ENCODE results near the gene SRP54. TPM values are rescaled to one million over a fixed set of nuclear protein-coding genes. Genes with fewer than 3 reads are reported as not detected.
A peak's percentile ranks its signal among the peaks of the same experiment; 100 is the strongest.
"Not testable (repeated sequence)": the region's sequence is repeated elsewhere in the genome, so short reads cannot be mapped to it uniquely, and the experiment has no call there.

The SRP54 gene
- total RNA-seq, 4 donors from 2014 or later: 41.0 to 64.0 (median 47.7) TPM

DNA sequence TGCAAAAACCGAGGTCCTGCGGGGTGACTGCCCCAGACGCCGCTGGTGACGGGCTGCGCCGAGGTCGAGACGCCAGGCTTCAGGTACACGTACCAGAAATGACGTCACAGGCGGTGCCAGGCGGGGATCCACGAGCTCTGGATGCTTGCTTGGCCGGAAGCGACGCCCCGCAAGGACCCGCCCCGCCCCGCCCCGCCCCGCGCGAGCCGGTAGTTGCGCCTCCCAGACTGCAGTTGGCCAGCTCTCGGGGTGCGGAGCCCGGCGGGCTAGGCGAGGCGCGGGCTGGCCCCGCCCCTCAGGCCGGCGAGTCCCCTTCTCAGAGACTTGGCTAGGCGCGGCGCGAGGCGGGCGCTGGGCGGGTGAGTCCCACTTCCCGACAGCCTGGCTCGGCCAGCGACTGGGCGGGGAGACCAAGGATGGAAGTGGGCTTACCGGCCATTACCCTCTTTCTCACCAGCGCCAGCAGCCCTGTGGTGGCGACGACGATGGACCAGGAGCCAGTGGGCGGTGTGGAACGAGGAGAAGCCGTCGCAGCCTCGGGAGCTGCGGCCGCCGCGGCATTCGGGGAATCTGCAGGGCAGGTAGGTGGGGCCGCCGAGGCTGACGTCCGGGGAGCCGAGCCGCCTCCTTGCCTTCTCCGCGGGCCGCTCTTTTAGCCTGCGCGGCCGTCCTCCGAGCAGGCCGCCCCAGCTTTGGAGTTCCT, 63.4 kb downstream of the SRP54 start, which contains the start of gene FAM177A1:
TSS of gene FAM177A1 (plus strand) at position 225 of the 703 bp plus-strand sequence. CDS start at position 417, 192 bp downstream.
- ATAC-seq (ENCODE audit: low FRiP score) (peak; percentile 98), DNase-seq (ENCODE audit: low spot score) (peak; percentile 93)
- TF ChIP-seq, protein P1, sequence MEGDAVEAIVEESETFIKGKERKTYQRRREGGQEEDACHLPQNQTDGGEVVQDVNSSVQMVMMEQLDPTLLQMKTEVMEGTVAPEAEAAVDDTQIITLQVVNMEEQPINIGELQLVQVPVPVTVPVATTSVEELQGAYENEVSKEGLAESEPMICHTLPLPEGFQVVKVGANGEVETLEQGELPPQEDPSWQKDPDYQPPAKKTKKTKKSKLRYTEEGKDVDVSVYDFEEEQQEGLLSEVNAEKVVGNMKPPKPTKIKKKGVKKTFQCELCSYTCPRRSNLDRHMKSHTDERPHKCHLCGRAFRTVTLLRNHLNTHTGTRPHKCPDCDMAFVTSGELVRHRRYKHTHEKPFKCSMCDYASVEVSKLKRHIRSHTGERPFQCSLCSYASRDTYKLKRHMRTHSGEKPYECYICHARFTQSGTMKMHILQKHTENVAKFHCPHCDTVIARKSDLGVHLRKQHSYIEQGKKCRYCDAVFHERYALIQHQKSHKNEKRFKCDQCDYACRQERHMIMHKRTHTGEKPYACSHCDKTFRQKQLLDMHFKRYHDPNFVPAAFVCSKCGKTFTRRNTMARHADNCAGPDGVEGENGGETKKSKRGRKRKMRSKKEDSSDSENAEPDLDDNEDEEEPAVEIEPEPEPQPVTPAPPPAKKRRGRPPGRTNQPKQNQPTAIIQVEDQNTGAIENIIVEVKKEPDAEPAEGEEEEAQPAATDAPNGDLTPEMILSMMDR (IDR thresholded peaks at IDR 0.05): no peak

DNA sequence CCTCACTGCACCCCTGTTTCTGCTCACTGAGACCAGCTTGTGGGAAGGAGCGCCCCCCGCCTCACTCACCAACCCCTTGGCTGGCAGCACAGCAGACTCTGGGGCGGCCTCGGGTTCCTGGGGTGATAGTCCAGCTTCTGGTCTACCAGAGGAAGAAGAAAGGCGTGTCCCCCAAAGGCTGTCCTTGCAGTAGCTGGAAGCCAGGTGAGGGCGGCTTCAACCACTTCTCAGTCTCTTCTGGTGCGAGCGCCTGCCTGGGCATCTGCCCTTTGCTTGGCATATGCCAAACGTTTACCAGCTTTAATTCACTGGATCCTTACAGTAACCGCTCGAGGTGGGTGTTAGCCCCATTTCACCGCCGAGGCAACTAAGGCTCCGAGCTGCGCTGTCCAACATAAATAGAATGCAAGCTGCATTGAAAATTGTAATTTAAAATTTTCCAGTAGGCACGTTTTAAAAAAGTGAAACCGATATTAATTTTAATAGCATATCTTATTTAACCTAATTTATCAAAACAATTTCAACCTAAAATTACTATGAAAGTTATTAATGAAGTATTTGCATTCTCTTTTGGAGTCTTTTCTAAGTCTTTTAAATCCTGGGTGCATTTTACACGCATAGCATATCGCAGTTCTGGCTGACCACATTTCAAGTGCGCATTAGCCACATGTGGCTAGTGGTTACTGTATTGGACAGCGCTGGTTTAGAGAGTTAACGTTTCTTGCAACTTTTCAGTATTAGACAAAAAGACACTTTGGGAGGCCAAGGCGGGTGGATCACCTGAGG, 64.2 kb downstream of the SRP54 start:
- ATAC-seq (ENCODE audit: low FRiP score) (peak; percentile 38), DNase-seq (ENCODE audit: low spot score) (no peak)

DNA sequence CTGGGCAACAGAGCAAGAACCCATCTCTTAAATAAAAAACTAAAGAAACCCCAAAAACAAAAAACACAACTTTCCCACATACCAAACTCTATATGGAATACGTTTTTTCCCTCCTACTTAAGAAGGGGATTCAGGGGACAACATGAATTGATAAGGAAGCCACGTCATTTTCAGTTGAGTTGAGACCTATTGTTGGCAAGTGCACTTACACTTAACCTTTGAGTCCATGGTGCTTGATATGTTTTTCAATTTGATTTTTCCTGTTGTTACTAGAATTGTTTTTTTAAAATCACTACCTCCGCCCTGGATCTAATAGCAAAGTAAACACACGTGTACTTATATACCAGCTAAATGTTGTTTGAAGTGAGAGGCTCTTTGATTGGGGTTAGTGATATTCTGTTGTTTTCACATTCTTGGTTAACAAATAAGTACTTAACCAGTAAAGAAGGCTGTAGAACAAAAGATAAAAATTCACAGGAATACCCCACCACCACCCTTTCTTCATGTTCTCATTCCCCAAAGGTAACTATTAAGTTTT, 65.3 kb downstream of the SRP54 start:
- ATAC-seq (ENCODE audit: low FRiP score): no peak
- TF ChIP-seq, protein P1 (IDR thresholded peaks at IDR 0.05): no peak
- DNase-seq (ENCODE audit: low spot score): no peak

More for the DNA sequence above, 64.2 kb downstream of the SRP54 start:
- TF ChIP-seq, protein P1 (IDR thresholded peaks at IDR 0.05): no peak

DNA sequence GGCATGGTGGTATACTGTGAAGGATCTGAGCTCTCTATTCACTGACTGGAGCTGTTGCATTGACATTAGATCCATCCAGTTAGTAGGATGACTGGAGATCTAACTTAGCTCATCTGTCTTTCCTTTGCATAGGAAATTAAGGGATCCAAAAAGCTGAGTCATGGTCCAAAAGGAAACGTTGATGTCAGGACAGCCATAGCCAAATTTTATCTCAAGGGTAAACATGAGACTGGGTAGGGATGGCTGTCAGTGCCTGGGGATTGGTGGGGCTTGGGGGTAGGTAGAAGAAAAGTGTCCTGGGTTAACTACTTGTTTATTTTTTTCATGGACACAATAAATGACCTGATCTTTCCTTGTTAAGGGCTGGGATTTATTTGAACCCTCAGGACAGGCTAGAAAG, 67.9 kb downstream of the SRP54 start:
- DNase-seq (ENCODE audit: low spot score) (no peak), ATAC-seq (ENCODE audit: low FRiP score) (no peak)

DNA sequence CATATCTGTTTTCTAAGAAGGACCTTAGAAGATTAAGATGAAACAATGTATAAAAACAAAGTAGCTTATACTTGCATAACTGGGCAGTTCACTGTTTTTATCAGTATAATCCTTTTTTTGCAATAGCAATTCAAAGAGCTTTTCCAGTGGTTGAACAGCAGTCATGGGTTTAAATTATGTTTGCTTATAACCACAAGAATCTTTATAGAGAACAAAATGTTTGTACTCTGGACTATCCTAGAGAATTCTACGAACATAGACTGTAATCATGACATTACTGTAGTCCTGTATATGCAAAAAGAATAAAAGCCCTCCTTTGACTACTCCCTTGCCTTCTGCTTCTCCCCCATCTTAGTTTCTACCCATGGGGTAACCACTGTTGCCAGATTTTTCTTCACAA, 69.0 kb downstream of the SRP54 start:
- ATAC-seq (ENCODE audit: low FRiP score) (no peak), DNase-seq (ENCODE audit: low spot score) (no peak)
- TF ChIP-seq, protein P1 (IDR thresholded peaks at IDR 0.05): no peak

More for the DNA sequence above, 67.9 kb downstream of the SRP54 start:
- TF ChIP-seq, protein P1 (IDR thresholded peaks at IDR 0.05): no peak

DNA sequence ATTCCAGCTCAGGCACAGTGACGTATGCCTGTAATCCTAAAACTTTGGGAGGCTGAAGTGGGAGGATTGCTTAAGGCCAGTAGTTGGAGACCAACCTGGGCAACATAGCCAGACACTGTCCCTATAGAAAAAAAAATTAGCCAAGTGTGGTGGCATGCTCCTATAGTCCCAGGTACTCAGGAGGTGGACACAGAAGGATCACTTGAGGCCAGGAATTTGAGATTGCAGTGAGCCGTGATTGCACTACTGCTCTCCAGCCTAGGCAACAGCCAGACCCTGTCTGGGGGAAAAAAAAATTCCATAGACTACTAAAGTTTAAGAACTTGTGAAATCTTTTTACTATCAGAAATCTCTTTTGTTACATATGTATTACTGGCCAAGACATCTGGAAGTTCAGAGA, 69.8 kb downstream of the SRP54 start:
- ATAC-seq (ENCODE audit: low FRiP score) (no peak), DNase-seq (ENCODE audit: low spot score) (no peak)
- TF ChIP-seq, protein P1 (IDR thresholded peaks at IDR 0.05): no peak

DNA sequence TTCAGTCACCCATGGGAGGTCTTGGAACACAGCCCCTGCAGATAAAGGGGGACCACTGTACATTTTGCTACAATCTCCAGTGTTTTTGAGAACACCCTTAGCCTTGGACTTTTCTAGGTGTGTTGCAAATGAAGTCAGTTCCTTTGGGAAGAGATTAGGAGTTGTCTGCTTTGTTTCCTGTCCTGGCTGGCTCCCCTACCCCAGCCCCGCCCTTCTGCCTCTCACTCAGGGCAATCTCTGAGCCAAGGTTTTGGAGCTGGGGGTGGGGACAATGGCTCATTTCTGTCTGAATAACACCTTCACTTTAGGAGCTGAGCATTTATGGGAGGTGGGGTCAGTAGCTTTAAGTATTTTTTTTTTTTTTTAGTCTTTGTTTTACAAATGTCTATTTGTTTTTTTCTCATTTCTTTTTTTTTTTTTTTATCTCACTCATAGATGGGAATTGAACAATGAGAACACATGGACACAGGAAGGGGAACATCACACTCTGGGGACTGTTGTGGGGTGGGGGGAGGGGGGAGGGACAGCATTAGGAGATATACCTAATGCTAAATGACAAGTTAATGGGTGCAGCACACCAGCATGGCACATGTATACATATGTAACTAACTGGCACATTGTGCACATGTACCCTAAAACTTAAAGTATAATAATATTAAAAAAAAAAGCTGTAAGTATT, 78.5 kb downstream of the SRP54 start:
- not testable (repeated sequence) for ATAC-seq (ENCODE audit: low FRiP score)

DNA sequence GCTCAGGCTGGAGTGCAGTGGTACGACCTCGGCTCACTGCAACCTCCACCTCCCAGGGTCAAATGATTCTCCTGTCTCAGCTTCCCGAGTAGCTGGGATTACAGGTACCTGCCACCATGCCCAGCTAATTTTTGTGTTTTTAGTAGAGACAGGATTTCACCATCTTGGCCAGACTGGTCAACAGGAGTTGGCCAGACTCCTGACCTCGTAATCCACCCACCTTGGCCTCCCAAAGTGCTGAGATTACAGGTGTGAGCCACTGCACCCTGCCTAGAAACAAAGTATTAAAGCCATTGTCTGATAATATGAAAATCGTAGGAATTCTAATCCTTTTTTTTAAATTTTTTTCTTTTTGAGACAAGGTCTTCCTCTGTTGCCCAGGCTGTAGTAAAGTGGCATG, 82.9 kb downstream of the SRP54 start:
- not testable (repeated sequence) for ATAC-seq (ENCODE audit: low FRiP score); DNase-seq (ENCODE audit: low spot score)

More for the DNA sequence above, 78.5 kb downstream of the SRP54 start:
- DNase-seq (ENCODE audit: low spot score): not testable (repeated sequence)
